HG03442 (cell line): ENCODE results near the gene SAG.

Experiments
- ATAC-seq: cut with Tn5 transposase; IDR thresholded peaks from one replicate; pipeline ENCODE4 v1.9.1; 2021; ENCODE audit warnings: mild to moderate bottlenecking, moderate library complexity; ENCODE audit not compliant: unreplicated experiment

Gene SAG

GRCh38 chr2:233287871-233288270 is 19.7 kb upstream of the SAG start:
- no peak for ATAC-seq

GRCh38 chr2:233288663-233289062 is 19.0 kb upstream of the SAG start:
- ATAC-seq, result no peak

GRCh38 chr2:233289648-233290047 is 18.0 kb upstream of the SAG start:
- ATAC-seq, result no peak

- ATAC-seq, result no peak
Measured at GRCh38 chr2:233290051-233290845, 17.4 kb upstream of the SAG start.

- no peak for ATAC-seq
Measured at GRCh38 chr2:233295891-233296290, 11.7 kb upstream of the SAG start.

GRCh38 chr2:233297076-233297475 is 10.5 kb upstream of the SAG start:
- no peak for ATAC-seq

GRCh38 chr2:233300401-233300800 is 7.2 kb upstream of the SAG start:
- ATAC-seq, result no peak

- no peak for ATAC-seq
Measured at GRCh38 chr2:233301248-233301647, 6.4 kb upstream of the SAG start.

- no peak for ATAC-seq
Measured at GRCh38 chr2:233301811-233302210, 5.8 kb upstream of the SAG start.

GRCh38 chr2:233303252-233303651 is 4.4 kb upstream of the SAG start:
- no peak for ATAC-seq

- no peak for ATAC-seq
Measured at GRCh38 chr2:233311241-233311926, 3.8 kb downstream of the SAG start.

- no peak for ATAC-seq
Measured at GRCh38 chr2:233312874-233313273, 5.3 kb downstream of the SAG start.

- no peak for ATAC-seq
Measured at GRCh38 chr2:233314180-233314925, 6.7 kb downstream of the SAG start.

GRCh38 chr2:233317196-233317943 is 9.8 kb downstream of the SAG start:
- ATAC-seq, result no peak

GRCh38 chr2:233319256-233319655 is 11.6 kb downstream of the SAG start:
- no peak for ATAC-seq

- no peak for ATAC-seq
Measured at GRCh38 chr2:233320470-233320869, 12.9 kb downstream of the SAG start.

- no peak for ATAC-seq
Measured at GRCh38 chr2:233321166-233321565, 13.6 kb downstream of the SAG start.

GRCh38 chr2:233323851-233324250 is 16.2 kb downstream of the SAG start:
- no peak for ATAC-seq

- ATAC-seq, result no peak
Measured at GRCh38 chr2:233325256-233325655, 17.6 kb downstream of the SAG start.

GRCh38 chr2:233325814-233326213 is 18.2 kb downstream of the SAG start:
- no peak for ATAC-seq

- no peak for ATAC-seq
Measured at GRCh38 chr2:233326500-233326899, 18.9 kb downstream of the SAG start.
